Right ventricle myocardium superior (tissue), 1 donor: ENCODE results near the gene FCN3. TPM values are rescaled to one million over a fixed set of nuclear protein-coding genes. Genes with fewer than 3 reads are reported as not detected.

Experiments used
- ATAC-seq: fragments of 200-7000 bp; cut with Tn5 transposase; one replicate; pipeline ENCODE4 v1.9.1; 2020; ENCODE audit warnings: mild to moderate bottlenecking; ENCODE audit not compliant: poor library complexity
- DNase-seq: peaks from one replicate; pipeline ENCODE4 v3.0.0-alpha.2; 2020
- intact Hi-C: fragments of 100-400 bp; cut with DNase I; formaldehyde crosslinking; loops from one replicate; pipeline ENCODE4 v1.11.2; 2022
- total RNA-seq: library from RNA; stranded (reverse); fragmentation: NEBNext Ultra II Directional; extraction: Animal tissue kit (Norgen Biotek cat#: 25700); gene quantifications from one replicate; pipeline ENCODE4 v1.2.1, GENCODE V29; 2021
- donor health status: DM: no; HTN: yes; CAD: no; lungs with severe emphysema.

Gene FCN3
- total RNA-seq, 1 donor from 2014 or later = 15.8 TPM

DNA sequence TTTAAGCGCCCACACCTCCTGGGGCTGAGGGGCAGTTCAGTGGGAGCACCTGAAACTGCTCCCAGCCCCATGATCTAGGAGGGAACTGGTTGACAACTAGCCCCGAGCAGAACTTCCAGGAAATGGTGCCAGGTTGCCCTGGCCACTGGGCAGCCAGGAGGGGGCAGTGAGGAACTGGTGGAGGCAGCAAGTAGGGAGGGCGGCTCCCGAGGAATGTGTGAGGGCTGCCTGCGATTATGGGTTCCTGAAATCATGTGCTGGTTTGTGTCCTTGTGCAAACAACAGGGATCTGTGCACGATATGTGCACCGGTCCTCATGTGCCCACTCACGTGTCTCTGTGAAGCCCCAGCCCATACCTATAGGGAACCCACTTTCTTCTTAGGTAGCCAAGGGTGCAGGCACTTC, 27.7 kb upstream of the FCN3 start:
- ATAC-seq (peak; percentile 59), DNase-seq (peak; percentile 84)
- intact Hi-C loops = loop anchor here (5.0 to 10.0 kb wide), 2 partner anchors 205 to 262 kb away; no protein-coding TSS in a partner anchor

GRCh38 chr1:27400963-27401341, 26.3 kb upstream of the FCN3 start:
- DNase-seq (no peak), ATAC-seq (no peak)
- intact Hi-C loops = loop anchor here (5.0 to 10.0 kb wide), 2 partner anchors 206 to 264 kb away; no protein-coding TSS in a partner anchor

DNA sequence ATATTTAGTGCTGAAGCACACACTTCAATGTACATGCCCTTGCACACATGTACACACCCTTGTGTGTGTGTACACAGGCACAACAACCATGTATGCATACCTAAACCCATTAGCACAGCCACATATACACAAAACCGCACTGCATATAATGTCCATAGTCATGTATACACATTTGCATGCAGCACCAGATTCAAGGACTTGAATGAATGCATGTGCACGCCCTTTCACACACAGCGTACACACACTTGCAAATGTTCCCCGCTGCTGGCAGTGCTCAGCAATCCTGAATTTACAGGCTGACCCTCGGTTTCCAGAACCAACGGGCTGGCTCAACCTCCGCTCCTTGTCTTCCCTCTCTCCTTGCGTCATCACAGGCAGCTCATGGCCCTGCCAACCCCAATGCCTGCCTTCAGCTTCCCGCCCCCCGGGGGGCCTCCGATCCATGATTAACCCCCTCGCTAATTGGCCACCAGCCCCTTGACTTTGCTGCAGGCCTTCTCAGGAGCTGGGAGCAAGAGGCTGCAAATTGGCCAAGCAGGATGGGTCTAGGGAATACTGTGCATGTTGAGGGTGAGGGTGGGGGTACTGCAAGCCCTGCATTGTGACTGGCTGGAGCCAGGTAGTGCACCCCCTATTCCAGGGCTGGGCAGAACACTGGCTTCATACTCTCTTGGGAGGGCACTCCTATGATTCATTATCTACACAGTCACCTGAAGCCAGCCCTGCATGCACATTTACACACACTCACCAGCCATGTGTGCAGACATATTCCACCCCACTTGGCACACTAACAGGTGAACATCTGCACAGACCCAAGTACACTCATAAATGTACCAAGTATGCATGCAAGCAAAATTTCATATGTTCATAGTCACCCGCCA, 25.7 kb upstream of the FCN3 start:
- intact Hi-C loops = loop anchor here (5.0 to 10.0 kb wide), 2 partner anchors 207 to 264 kb away; no protein-coding TSS in a partner anchor
- DNase-seq (no peak), ATAC-seq (no peak)

DNA sequence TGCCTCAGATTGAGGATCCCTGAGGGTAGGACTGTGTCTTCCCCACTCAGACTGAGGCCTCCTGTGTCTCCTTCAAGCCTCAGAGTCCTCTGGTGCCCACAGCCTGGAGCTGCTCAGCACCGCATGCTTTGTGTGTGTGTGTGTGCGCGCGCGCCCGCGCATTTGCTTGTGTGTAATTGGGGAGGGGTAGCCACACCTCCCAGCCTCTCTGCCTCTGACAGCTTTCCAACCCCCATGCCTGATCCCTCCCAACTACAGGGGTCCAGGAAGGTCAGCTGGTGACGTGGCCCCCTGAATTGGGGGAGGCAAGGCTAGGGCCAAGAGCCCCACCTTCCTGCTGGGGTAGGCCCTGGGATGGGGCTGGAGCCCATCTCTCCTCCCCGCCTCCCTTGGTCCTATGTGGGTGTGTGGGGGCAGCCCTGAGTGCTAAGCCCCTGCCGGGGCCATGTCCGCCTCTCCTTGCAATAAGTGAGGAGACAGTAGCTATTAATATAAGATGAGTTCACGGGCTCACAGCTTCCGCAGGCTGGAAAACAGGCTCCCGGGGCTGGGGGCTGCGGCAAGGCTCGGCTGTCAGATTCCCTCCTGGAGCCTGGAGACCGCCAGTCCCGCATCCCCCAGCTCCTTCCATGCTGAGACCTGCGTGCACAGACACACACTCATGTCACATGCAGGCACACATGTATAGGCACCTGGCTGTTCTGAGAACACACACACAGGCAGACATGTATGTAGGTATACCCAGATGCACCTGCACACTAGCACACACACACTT, 24.8 kb upstream of the FCN3 start:
- no peak for DNase-seq
- ATAC-seq = no peak
- intact Hi-C loops = loop anchor here (5.0 to 10.0 kb wide), 3 partner anchors 208 to 355 kb away; no protein-coding TSS in a partner anchor

DNA sequence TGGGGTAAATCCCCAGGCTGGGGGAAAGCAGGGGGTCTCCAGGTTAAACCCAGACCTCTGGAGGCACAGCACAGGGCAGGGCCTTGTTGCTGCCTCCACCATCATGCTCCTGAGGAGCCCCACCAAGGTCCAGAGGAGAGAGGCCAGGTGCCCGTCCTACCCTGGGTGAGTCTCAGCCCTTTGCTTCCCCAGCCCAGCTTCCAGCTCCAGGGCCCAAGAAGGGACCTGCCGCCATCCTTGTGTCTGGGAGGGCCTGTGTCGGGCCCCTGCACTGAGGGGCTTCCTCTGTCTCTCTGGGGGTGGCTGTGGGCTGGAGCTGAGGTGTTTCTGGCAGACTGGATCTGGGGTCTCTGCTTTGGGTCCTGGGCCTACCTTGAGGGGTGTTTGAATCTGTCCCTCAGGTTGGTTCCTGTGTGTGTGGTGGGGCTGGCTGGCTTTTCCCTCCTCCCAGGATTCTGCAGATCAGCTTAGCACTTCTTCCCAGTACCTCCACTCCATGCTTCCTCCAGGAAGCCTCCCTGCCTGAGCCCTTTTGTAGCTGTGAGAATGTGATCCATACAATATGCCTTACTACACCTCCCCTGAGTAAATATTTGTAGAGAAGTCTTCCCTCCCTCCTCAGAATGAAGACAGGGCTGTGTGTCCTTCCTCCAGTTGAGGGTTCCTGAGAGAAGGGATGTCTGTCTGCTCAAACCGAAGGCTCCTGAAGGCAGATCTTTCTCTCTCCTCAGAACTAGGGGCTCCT, 24.0 kb upstream of the FCN3 start:
- intact Hi-C loops = loop anchor here (10.0 kb wide), 1 partner anchor 354 kb away; no protein-coding TSS in a partner anchor
- DNase-seq (no peak), ATAC-seq (no peak)

DNA sequence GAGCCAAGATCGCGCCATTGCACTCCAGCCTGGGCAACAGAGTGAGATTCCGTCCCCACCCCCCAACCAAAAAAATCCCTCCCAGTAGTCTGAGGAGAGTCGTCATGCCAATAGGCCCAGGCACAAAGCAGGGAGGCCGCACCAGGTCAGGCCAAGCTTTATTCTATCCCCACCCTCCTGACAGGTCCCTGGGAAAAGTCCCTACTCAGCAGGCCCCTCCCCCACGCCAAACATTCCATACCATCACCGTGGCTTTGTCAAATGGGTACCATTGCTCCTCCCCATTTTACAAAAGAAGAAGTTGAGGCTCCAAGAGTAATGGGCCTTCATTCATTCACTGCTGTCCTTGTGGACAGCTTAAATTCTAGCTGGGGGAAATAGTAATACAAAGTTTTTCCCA, 23.1 kb upstream of the FCN3 start:
- DNase-seq (no peak), ATAC-seq (no peak)
- intact Hi-C loops = loop anchor here (10.0 kb wide), 1 partner anchor 353 kb away; no protein-coding TSS in a partner anchor

- intact Hi-C loops = loop anchor here (10.0 kb wide), 1 partner anchor 352 kb away; no protein-coding TSS in a partner anchor
- ATAC-seq (no peak), DNase-seq (no peak)
Observed at GRCh38 chr1:27397110-27397509, 22.5 kb upstream of the FCN3 start.

DNA sequence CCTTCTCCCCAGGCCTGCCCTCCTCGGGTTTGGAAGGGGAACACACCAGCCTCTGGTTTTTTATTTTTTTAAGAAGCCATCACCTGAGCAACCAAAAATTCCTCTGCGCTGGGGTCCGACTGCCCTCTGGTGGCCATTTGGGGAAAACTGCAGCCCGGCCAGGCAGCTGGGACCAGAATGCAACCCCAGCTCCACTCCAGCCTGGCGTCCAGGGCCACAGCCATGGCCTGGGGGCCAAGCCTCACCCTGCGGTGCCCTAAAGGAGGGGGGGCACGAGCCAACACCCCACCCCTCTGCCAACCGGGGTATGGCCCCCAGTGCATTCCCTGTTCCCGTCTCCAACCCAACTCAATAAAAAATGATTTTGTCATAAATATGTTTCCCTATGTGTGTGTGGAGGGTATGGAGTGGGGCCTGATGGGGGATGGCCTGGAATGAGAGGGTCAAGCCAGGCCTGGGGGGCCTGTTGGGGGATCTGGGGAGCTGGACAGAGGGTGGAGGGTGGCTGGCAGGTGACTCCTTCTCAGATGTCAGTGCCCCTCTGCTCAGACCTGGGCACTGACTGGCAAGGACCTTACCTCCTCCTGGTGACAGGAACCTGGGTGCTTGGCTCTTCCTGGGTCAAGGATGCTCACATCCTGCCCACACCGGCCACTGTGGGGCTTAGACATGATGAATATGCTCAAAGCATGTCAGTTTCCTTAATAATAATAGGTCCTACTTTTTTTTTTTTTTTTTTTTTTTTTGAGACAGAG, 21.0 kb upstream of the FCN3 start:
- intact Hi-C loops = loop anchor here (2.0 to 10.0 kb wide), 2 partner anchors 95 to 351 kb away; no protein-coding TSS in a partner anchor
- ATAC-seq (peak; percentile 23), DNase-seq (peak; percentile 86)

DNA sequence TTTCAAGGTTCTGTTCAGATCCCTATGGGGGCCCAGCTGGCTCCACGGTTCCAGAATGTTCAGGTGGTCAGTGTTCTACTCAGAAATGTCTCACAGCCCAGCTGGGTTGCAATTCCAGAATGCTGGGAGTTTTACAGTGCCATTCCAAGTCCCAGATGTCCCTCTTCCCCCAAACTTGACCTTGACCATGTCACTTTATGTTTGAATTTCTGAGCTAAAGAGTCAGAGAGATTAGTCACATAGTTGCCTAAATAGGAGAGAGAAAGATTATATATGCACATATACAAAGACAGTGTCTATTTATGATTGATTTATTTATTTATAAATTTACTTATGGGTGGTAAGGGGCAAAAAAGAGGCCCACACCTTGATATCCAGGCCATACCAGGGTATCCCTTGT, 20.3 kb upstream of the FCN3 start:
- no peak for ATAC-seq
- intact Hi-C loops = loop anchor here (2.0 to 10.0 kb wide), 2 partner anchors 94 to 350 kb away; no protein-coding TSS in a partner anchor
- no peak for DNase-seq

GRCh38 chr1:27394282-27394658, 19.6 kb upstream of the FCN3 start:
- intact Hi-C loops = loop anchor here (2.0 to 10.0 kb wide), 2 partner anchors 93 to 349 kb away; no protein-coding TSS in a partner anchor
- ATAC-seq (no peak), DNase-seq (no peak)

DNA sequence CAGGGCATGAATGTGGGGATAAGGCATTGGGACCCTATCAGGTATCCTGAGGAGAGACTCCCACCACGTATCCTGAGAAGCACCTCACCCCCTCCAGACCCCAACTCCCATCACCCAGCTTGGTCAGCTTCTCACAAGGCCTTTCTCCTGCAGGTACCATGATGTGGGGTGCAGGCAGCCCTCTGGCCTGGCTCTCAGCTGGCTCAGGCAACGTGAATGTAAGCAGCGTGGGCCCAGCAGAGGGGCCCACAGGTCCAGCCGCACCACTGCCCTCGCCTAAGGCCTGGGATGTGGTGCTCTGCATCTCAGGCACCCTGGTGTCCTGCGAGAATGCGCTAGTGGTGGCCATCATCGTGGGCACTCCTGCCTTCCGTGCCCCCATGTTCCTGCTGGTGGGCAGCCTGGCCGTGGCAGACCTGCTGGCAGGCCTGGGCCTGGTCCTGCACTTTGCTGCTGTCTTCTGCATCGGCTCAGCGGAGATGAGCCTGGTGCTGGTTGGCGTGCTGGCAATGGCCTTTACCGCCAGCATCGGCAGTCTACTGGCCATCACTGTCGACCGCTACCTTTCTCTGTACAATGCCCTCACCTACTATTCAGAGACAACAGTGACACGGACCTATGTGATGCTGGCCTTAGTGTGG, 19.1 kb upstream of the FCN3 start:
- ATAC-seq (no peak), DNase-seq (no peak)
- intact Hi-C loops = loop anchor here (2.0 to 10.0 kb wide), 2 partner anchors 93 to 349 kb away; no protein-coding TSS in a partner anchor

DNA sequence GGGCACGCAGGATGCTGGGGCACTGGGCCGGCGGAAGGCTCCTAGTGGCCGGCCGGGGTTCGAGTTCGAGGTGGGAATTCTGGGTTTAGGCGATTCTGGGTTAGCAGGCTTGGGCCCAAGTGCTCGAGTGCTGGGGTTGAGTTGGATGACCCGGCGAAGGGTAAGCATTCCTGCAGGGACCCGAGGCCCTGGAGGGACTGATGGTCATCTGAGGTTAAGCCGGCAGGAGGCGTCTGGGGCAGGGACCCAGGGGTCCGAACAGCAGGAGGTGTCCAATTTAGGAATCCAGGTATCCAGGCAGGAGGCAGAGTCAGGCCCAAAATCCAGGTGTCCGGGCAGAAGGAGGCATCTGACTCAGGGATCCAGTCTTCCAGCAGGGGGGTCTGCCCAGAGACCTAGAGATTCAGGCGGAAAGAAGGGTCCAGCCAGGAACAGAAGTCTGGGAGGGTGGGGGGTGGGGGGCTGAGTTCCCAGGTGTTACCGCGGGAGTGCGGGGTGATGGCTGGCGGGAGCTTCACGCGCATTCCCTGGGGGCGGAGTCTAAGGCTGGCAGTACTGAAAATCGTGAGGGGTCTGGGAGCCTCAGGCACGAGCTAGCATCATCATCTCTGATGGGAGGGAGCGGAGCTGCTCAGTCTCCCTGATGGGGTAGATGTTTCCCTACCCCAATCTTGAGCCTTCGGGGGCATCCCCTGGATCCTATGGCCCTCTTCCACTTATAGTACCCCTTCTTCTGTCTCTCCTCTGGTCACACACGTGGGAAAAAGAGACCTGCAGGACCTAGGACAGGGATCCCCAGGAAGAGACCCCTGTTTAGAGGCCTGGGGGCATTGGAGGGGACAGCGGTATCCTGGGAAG, 18.4 kb upstream of the FCN3 start:
- ATAC-seq (no peak), DNase-seq (no peak)
- intact Hi-C loops = loop anchor here (10.0 kb wide), 1 partner anchor 348 kb away; no protein-coding TSS in a partner anchor

DNA sequence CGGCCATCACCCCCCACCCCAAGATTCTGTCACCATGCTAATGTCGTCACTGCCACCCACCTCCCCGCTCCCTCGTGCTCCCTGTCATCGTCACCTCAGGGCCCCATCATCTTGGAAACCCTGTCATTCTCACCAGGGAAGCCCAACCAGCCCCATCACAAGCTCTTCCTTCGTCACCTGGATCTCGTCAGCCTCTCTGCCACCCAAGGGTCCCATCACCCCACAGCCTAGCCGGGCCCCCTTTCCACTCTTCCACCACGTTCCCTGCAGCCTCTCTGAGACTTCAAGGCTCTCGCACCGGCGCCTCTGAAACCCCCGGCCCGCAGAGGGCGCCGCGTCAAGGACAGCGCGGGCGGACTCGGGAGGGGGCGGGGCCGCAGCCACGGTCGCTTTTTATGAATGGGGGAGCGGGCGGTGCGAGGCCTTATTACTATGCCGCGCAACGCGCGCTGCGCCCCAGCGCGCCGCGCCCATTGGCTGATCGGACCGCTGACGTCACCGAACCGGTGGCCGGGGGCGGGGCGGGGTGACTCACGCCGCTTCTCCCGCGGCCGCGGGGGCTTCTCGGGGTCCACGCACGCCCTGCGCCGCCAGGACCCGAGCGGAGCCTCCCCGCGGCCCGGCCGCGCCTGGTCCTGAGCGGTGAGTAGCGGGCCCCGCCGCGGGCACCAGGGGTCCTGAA, 17.6 kb upstream of the FCN3 start, which contains the start of gene GPR3:
GPR3 (plus strand) TSS at position 527 of the 682 bp plus-strand sequence. CDS start 1,177 bp downstream, outside the sequence.
- ATAC-seq (peak; percentile 92), DNase-seq (peak; percentile 96)
- intact Hi-C loops = loop anchor here (10.0 kb wide), 1 partner anchor 347 kb away; no protein-coding TSS in a partner anchor

DNA sequence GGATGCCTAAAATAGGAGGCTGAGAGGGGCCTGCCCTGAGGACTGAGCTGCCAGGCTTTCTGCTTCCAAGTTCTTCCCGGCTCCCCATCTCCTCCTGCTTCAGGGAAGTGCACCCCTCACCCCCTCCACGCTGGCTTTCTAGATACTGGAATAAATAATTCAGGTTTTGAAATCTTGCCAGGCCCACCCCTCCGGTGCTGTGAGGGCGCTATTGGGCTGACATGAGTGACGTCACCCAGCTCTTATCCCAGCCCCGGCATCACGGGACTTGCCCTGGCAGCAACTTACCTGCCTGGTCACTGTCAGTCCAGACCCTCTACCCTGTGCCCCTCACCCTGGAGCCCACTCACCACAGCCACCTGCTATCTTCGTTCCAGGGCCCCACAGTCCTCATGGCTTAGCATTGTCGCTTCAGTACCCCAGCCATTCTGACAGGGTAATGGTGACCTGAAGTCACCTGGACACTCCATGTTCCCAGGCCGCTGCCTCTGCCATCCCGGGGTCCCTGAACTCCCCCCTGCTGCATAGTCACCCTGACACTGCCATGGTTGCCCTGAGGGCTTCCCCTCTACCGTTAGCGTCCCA, 17.0 kb upstream of the FCN3 start:
- peak; percentile 57 for ATAC-seq
- intact Hi-C loops = loop anchor here (10.0 kb wide), 1 partner anchor 347 kb away; no protein-coding TSS in a partner anchor

GRCh38 chr1:27388337-27389005, 13.8 kb upstream of the FCN3 start:
- ATAC-seq (no peak), DNase-seq (peak; percentile 79)
- intact Hi-C loops = no loop called here

More for the DNA sequence above, 17.0 kb upstream of the FCN3 start:
- DNase-seq = no peak
